ENCODE measurements around the gene ZZZ3.
"Not testable (repeated sequence)": the region's sequence is repeated elsewhere in the genome, so short reads cannot be mapped to it uniquely, and the experiment has no call there.

Gene ZZZ3

GRCh38 chr1:77668924-77669449, 13.5 kb downstream of the ZZZ3 start:
- DNase-seq: peak; percentile 45

- DNase-seq: no peak
Measured at GRCh38 chr1:77664939-77665516, 17.4 kb downstream of the ZZZ3 start.

- DNase-seq: no peak
Measured at GRCh38 chr1:77661696-77662095, 20.8 kb downstream of the ZZZ3 start.

GRCh38 chr1:77659879-77660593, 22.4 kb downstream of the ZZZ3 start:
- no peak for DNase-seq

GRCh38 chr1:77658271-77658670, 24.2 kb downstream of the ZZZ3 start:
- no peak for DNase-seq

- no peak for DNase-seq
Measured at GRCh38 chr1:77655431-77655974, 27.0 kb downstream of the ZZZ3 start.

GRCh38 chr1:77652970-77653516, 29.4 kb downstream of the ZZZ3 start:
- no peak for DNase-seq

GRCh38 chr1:77652268-77652667, 30.2 kb downstream of the ZZZ3 start:
- DNase-seq: no peak

- no peak for DNase-seq
Measured at GRCh38 chr1:77649127-77649526, 33.3 kb downstream of the ZZZ3 start.

GRCh38 chr1:77646224-77646623, 36.2 kb downstream of the ZZZ3 start:
- DNase-seq: not testable (repeated sequence)

GRCh38 chr1:77643456-77643855, 39.0 kb downstream of the ZZZ3 start:
- no peak for DNase-seq

GRCh38 chr1:77642941-77643340, 39.5 kb downstream of the ZZZ3 start:
- no peak for DNase-seq

- no peak for DNase-seq
Measured at GRCh38 chr1:77642196-77642595, 40.3 kb downstream of the ZZZ3 start.

GRCh38 chr1:77639557-77640069, 42.8 kb downstream of the ZZZ3 start:
- DNase-seq: no peak

- DNase-seq: no peak
Measured at GRCh38 chr1:77639056-77639455, 43.4 kb downstream of the ZZZ3 start.

- no peak for DNase-seq
Measured at GRCh38 chr1:77636864-77637263, 45.6 kb downstream of the ZZZ3 start.
